GM19455 (cell line): Measurements from ENCODE around the gene RBMY1E.
"Not testable (repeated sequence)": the region's sequence is repeated elsewhere in the genome, so short reads cannot be mapped to it uniquely, and the experiment has no call there.

Experiments used
- ATAC-seq: cut with Tn5 transposase; IDR thresholded peaks from one replicate; pipeline ENCODE4 v1.9.1; 2021; ENCODE audit not compliant: unreplicated experiment

The RBMY1E gene

GRCh38 chrY:21917932-21918331 is at the start of gene RBMY1E:
TSS of gene RBMY1E (minus strand) at chrY:21918032. CDS start at chrY:21916054, 1,978 bp downstream.
- not testable (repeated sequence) for ATAC-seq

- ATAC-seq = not testable (repeated sequence)
Observed at GRCh38 chrY:21894426-21894825, 23.4 kb downstream of the RBMY1E start, which contains the start of gene RBMY1D. TSS of gene RBMY1D (minus strand) at chrY:21894526. CDS start at chrY:21892513, 2,013 bp downstream.

- peak; percentile 93 for ATAC-seq
Observed at GRCh38 chrY:21869407-21870076, 48.3 kb downstream of the RBMY1E start.
